HCT116 (cell line): ENCODE measurements around the gene KCTD2. TPM values are rescaled to one million over a fixed set of nuclear protein-coding genes. Genes with fewer than 3 reads are reported as not detected.

ENCODE experiments used
- ATAC-seq: fragments of 200-7000 bp; cut with Tn5 transposase; 2 replicates; pipeline ENCODE4 v1.9.1; 2020; ENCODE audit warnings: mild to moderate bottlenecking, moderate library complexity
- BruUV-seq: library from RNA; stranded (reverse); fragments of 400-500 nt; replicated peaks from 2 replicates; lab custom pipeline; 2021; lab: Mats Ljungman, UMichigan
- CTCF ChIA-PET: fragments of 300-600 bp; sonication (Branson Sonifier 250); formaldehyde crosslinking; loops from one replicate; lab custom pipeline; 2021; ENCODE audit warnings: antibody characterized with exemption; lab: Charles Lee
- POLR2A ChIA-PET: fragments of 300-600, 350-600 bp; sonication (Branson Sonifier 250); formaldehyde crosslinking; loops from one replicate; lab custom pipeline; 2021; ENCODE audit warnings: antibody characterized with exemption; lab: Charles Lee
- RAD21 ChIA-PET, 2 experiments: fragments of 300-600 bp; sonication (Branson Sonifier 250); formaldehyde crosslinking; loops; one replicate each; lab custom pipeline; 2023; ENCODE audit warnings: low total read pairs in 2 of 2; ENCODE audit not compliant: uncharacterized antibody in 2 of 2, unreplicated experiment in 2 of 2, low non-redundant PET in 1 of 2; lab: Charles Lee
- DNase-seq: peaks from one replicate; pipeline ENCODE4 v3.0.0-alpha.2; 2010; ENCODE audit warnings: low read depth, low spot score
- H2AFZ ChIP-seq: fragments of 200-600 bp; shearing (Covaris generic), sonication (generic); 2 replicates; pipeline ENCODE4 v1.6.1; 2017; ENCODE audit warnings: low read depth, mixed run types, mixed read lengths, antibody characterized with exemption, low read length; ENCODE audit not compliant: poor library complexity, severe bottlenecking
- H3K27ac ChIP-seq: 2 replicates; pipeline ENCODE4 v1.5.1; 2012; ENCODE audit warnings: low read depth, low read length
- H3K27me3 ChIP-seq: fragments of 200-600 bp; sonication (generic); 2 replicates; pipeline ENCODE4 v1.6.1; 2016; ENCODE audit warnings: mixed run types, low read length, mixed read lengths; ENCODE audit not compliant: insufficient read depth
- H3K36me3 ChIP-seq, 2 experiments: fragments of 200-500 bp in 1 of 2; fragments of 200-600 bp in 1 of 2; sonication (Bioruptor generic) in 1 of 2; sonication (generic) in 1 of 2; 2 replicates each; pipeline versions ENCODE4 v1.5.1 to v1.6.1; 2014 to 2016; ENCODE audit warnings: low read length in 2 of 2, inconsistent platforms in 1 of 2, mixed read lengths in 1 of 2, mixed run types in 1 of 2; ENCODE audit not compliant: insufficient read depth in 2 of 2, control insufficient read depth in 1 of 2
- H3K4me1 ChIP-seq, 2 experiments: fragments of 200-600 bp in 1 of 2; sonication (generic) in 1 of 2; 2 replicates each; pipeline versions ENCODE4 v1.5.1 to v1.6.1; 2012 to 2017; ENCODE audit warnings: low read length in 2 of 2, inconsistent platforms in 1 of 2, mild to moderate bottlenecking in 1 of 2, mixed read lengths in 1 of 2, mixed run types in 1 of 2, moderate library complexity in 1 of 2; ENCODE audit not compliant: insufficient read depth in 2 of 2, control insufficient read depth in 1 of 2
- H3K4me2 ChIP-seq: fragments of 200-600 bp; sonication (generic); 2 replicates; pipeline ENCODE4 v1.6.1; 2017; ENCODE audit warnings: mixed run types, low read length, mixed read lengths
- H3K4me3 ChIP-seq, 2 experiments: fragments of 200-600 bp in 1 of 2; sonication (generic) in 1 of 2; replicated peaks in 1 of 2; 2 replicates each; pipeline ENCODE4 v1.5.1; 2011 to 2016; ENCODE audit warnings: low read length in 2 of 2, control low read depth in 1 of 2, low read depth in 1 of 2, mild to moderate bottlenecking in 1 of 2, mixed read lengths in 1 of 2, mixed run types in 1 of 2
- H3K79me2 ChIP-seq: fragments of 200-600 bp; sonication (generic); 2 replicates; pipeline ENCODE4 v1.6.1; 2017; ENCODE audit warnings: mild to moderate bottlenecking, mixed run types, low read length, moderate library complexity, mixed read lengths; ENCODE audit not compliant: insufficient read depth
- H3K9ac ChIP-seq: fragments of 200-600 bp; sonication (generic); 2 replicates; pipeline ENCODE4 v1.6.1; 2016; ENCODE audit warnings: low read length, mixed read lengths
- H3K9me2 ChIP-seq: fragments of 200-600 bp; sonication (generic), shearing (Covaris generic); 2 replicates; pipeline ENCODE4 v1.6.1; 2017; ENCODE audit warnings: mixed run types, mild to moderate bottlenecking, moderate library complexity; ENCODE audit not compliant: insufficient read depth
- H3K9me3 ChIP-seq, 2 experiments: fragments of 200-500 bp in 1 of 2; fragments of 200-600 bp in 1 of 2; sonication (Bioruptor generic) in 1 of 2; sonication (generic) in 1 of 2; 2 replicates each; pipeline ENCODE4 v1.6.1; 2014 to 2017; ENCODE audit warnings: low read length in 2 of 2, mixed read lengths in 2 of 2, inconsistent platforms in 1 of 2, low read depth in 1 of 2, mild to moderate bottlenecking in 1 of 2, mixed run types in 1 of 2, moderate library complexity in 1 of 2; ENCODE audit not compliant: control insufficient read depth in 1 of 2, insufficient read depth in 1 of 2
- H4K20me1 ChIP-seq: fragments of 200-600 bp; sonication (generic), shearing (Covaris generic); 2 replicates; pipeline ENCODE4 v1.6.1; 2017; ENCODE audit warnings: mixed run types, mild to moderate bottlenecking, moderate library complexity; ENCODE audit not compliant: insufficient read depth
- CBX3 ChIP-seq: IDR thresholded peaks from 2 replicates; pipeline ENCODE4 v1.6.1; 2012; ENCODE audit warnings: low read depth
- CEBPB ChIP-seq: IDR thresholded peaks from 2 replicates; pipeline ENCODE4 v1.6.1; 2012; ENCODE audit warnings: low read depth
- EGR1 ChIP-seq: IDR thresholded peaks from 2 replicates; pipeline ENCODE4 v1.6.1; 2012; ENCODE audit warnings: low read depth
- ELF1 ChIP-seq: IDR thresholded peaks from 2 replicates; pipeline ENCODE4 v1.6.1; 2012; ENCODE audit warnings: low read depth, borderline replicate concordance
- EZH2 ChIP-seq: fragments of 200-600 bp; sonication (generic); IDR thresholded peaks from 2 replicates; pipeline ENCODE4 v1.6.1; 2017; ENCODE audit warnings: antibody characterized with exemption, mixed run types
- FOSL1 ChIP-seq: IDR thresholded peaks from 2 replicates; pipeline ENCODE4 v1.6.1; 2012; ENCODE audit warnings: low read depth
- POLR2AphosphoS5 ChIP-seq: IDR thresholded peaks from 2 replicates; pipeline ENCODE4 v1.6.1; 2011; ENCODE audit warnings: mild to moderate bottlenecking, low read depth, low read length, moderate library complexity
- SP1 ChIP-seq: IDR thresholded peaks from 2 replicates; pipeline ENCODE4 v1.6.1; 2012; ENCODE audit warnings: low read depth
- SRF ChIP-seq: IDR thresholded peaks from 2 replicates; pipeline ENCODE4 v1.6.1; 2012; ENCODE audit warnings: low read depth
- intact Hi-C: fragments of 100-400 bp; cut with micrococcal nuclease; formaldehyde crosslinking; loops from 2 replicates; pipeline ENCODE4 v1.10.0; 2022
- total RNA-seq: library from RNA; stranded (reverse); gene quantifications from one replicate; pipeline ENCODE4 v1.2.1, GENCODE V29; 2021; ENCODE audit not compliant: unreplicated experiment
- TF ChIP-seq, protein P1 (sequence below): IDR thresholded peaks from 2 replicates; pipeline ENCODE4 v1.6.1; 2012
- TF ChIP-seq, protein P2 (sequence below): IDR thresholded peaks from 2 replicates; pipeline ENCODE4 v1.6.1; 2012; ENCODE audit warnings: low read depth
- TF ChIP-seq, protein P3 (sequence below), 3 experiments: fragments of 200-600 bp in 1 of 3; sonication (generic) in 1 of 3; IDR thresholded peaks in 2 of 3; conservative IDR thresholded peaks in 1 of 3; 2 replicates each; pipeline ENCODE4 v1.5.1; 2012 to 2017; ENCODE audit warnings: low read depth in 2 of 3, low read length in 2 of 3, antibody characterized with exemption in 1 of 3, borderline replicate concordance in 1 of 3, control low read depth in 1 of 3, mild to moderate bottlenecking in 1 of 3, mixed read lengths in 1 of 3, mixed run types in 1 of 3, moderate library complexity in 1 of 3; ENCODE audit not compliant: insufficient read depth in 1 of 3

Gene KCTD2
- total RNA-seq, 1 experiment from 2014 or later = 23.3 TPM

GRCh38 chr17:75061618-75062017 lies 14.6 kb downstream of the KCTD2 start:
- Histone ChIP-seq H3K27me3 (no peaks in the 10 kb centered on the region), H3K4me3 (no peak overlapping the region), H3K36me3 (peaks cover 26 to 41% of the 10 kb centered on the region in 2 experiments; a peak in 3 of 4 replicates), H2AFZ (no peak overlapping the region), H3K79me2 (no peaks in the 10 kb centered on the region), H4K20me1 (no peaks in the 10 kb centered on the region), H3K27ac (no peak overlapping the region), H3K4me2 (no peak overlapping the region), H3K9me3 (no peaks in the 10 kb centered on the region), H3K9ac (no peak overlapping the region), H3K4me1 (no peaks in the 10 kb centered on the region), H3K9me2 (no peaks in the 10 kb centered on the region)
- ChIA-PET CTCF (interaction anchor here (3.2 kb wide), 2 partner anchors 52 to 100 kb away, joined by 16 read pairs; no protein-coding TSS in a partner anchor), RAD21 (no interaction called here), POLR2A (interaction anchor here (0.6 to 1.0 kb wide), 2 partner anchors 49 to 103 kb away, joined by 3 to 5 read pairs; no protein-coding TSS in a partner anchor)
- intact Hi-C loops = no loop called here
- ATAC-seq (no peak), DNase-seq (no peak)
- BruUV-seq = no TSS peak
- TF ChIP-seq, protein P1, sequence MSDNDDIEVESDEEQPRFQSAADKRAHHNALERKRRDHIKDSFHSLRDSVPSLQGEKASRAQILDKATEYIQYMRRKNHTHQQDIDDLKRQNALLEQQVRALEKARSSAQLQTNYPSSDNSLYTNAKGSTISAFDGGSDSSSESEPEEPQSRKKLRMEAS = no peak
- TF ChIP-seq CEBPB = no peak
- no peak for TF ChIP-seq CBX3
- no peak for TF ChIP-seq EZH2
- TF ChIP-seq SP1 = no peak
- TF ChIP-seq POLR2AphosphoS5 = no peak
- TF ChIP-seq, protein P2, sequence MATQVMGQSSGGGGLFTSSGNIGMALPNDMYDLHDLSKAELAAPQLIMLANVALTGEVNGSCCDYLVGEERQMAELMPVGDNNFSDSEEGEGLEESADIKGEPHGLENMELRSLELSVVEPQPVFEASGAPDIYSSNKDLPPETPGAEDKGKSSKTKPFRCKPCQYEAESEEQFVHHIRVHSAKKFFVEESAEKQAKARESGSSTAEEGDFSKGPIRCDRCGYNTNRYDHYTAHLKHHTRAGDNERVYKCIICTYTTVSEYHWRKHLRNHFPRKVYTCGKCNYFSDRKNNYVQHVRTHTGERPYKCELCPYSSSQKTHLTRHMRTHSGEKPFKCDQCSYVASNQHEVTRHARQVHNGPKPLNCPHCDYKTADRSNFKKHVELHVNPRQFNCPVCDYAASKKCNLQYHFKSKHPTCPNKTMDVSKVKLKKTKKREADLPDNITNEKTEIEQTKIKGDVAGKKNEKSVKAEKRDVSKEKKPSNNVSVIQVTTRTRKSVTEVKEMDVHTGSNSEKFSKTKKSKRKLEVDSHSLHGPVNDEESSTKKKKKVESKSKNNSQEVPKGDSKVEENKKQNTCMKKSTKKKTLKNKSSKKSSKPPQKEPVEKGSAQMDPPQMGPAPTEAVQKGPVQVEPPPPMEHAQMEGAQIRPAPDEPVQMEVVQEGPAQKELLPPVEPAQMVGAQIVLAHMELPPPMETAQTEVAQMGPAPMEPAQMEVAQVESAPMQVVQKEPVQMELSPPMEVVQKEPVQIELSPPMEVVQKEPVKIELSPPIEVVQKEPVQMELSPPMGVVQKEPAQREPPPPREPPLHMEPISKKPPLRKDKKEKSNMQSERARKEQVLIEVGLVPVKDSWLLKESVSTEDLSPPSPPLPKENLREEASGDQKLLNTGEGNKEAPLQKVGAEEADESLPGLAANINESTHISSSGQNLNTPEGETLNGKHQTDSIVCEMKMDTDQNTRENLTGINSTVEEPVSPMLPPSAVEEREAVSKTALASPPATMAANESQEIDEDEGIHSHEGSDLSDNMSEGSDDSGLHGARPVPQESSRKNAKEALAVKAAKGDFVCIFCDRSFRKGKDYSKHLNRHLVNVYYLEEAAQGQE = no peak
- no peak for TF ChIP-seq ELF1
- TF ChIP-seq, protein P3, sequence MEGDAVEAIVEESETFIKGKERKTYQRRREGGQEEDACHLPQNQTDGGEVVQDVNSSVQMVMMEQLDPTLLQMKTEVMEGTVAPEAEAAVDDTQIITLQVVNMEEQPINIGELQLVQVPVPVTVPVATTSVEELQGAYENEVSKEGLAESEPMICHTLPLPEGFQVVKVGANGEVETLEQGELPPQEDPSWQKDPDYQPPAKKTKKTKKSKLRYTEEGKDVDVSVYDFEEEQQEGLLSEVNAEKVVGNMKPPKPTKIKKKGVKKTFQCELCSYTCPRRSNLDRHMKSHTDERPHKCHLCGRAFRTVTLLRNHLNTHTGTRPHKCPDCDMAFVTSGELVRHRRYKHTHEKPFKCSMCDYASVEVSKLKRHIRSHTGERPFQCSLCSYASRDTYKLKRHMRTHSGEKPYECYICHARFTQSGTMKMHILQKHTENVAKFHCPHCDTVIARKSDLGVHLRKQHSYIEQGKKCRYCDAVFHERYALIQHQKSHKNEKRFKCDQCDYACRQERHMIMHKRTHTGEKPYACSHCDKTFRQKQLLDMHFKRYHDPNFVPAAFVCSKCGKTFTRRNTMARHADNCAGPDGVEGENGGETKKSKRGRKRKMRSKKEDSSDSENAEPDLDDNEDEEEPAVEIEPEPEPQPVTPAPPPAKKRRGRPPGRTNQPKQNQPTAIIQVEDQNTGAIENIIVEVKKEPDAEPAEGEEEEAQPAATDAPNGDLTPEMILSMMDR (IDR thresholded peaks at IDR 0.05 in 2 of 3, conservative IDR thresholded peaks at IDR 0.05 in 1 of 3; ENCODE audit: borderline replicate concordance in 1 of 3, insufficient read depth in 1 of 3, low read depth in 2 of 3, low read length in 2 of 3) = no peak
- TF ChIP-seq SRF = no peak
- no peak for TF ChIP-seq FOSL1
- TF ChIP-seq EGR1 = no peak
